HG02571 (cell line): ENCODE measurements around the gene PCBP3.
"Not testable (repeated sequence)": the region's sequence is repeated elsewhere in the genome, so short reads cannot be mapped to it uniquely, and the experiment has no call there.

Source experiments
- ATAC-seq: cut with Tn5 transposase; IDR thresholded peaks from one replicate; pipeline ENCODE4 v1.9.1; 2021; ENCODE audit warnings: mild to moderate bottlenecking, moderate library complexity; ENCODE audit not compliant: unreplicated experiment

Gene PCBP3

GRCh38 chr21:45836694-45837670 lies 193.5 kb downstream of the PCBP3 start:
- no peak for ATAC-seq

GRCh38 chr21:45837936-45838335 lies 194.4 kb downstream of the PCBP3 start:
- ATAC-seq, result no peak

- ATAC-seq, result no peak
These were observed 195.1 kb downstream of the PCBP3 start for GRCh38 chr21:45838634-45839033.

- no peak for ATAC-seq
These were observed 195.7 kb downstream of the PCBP3 start for GRCh38 chr21:45839274-45839673.

- ATAC-seq, result no peak
These were observed 197.5 kb downstream of the PCBP3 start for GRCh38 chr21:45841033-45841432.

GRCh38 chr21:45843426-45843825 lies 199.9 kb downstream of the PCBP3 start:
- no peak for ATAC-seq

- ATAC-seq, result no peak
These were observed 200.7 kb downstream of the PCBP3 start for GRCh38 chr21:45844181-45844580.

- no peak for ATAC-seq
These were observed 201.7 kb downstream of the PCBP3 start for GRCh38 chr21:45845063-45845769.

GRCh38 chr21:45845770-45846090 lies 202.2 kb downstream of the PCBP3 start:
- ATAC-seq, result no peak

GRCh38 chr21:45846373-45847160 lies 203.0 kb downstream of the PCBP3 start:
- ATAC-seq, result no peak

- no peak for ATAC-seq
These were observed 204.3 kb downstream of the PCBP3 start for GRCh38 chr21:45847870-45848269.

- ATAC-seq, result no peak
These were observed 204.8 kb downstream of the PCBP3 start for GRCh38 chr21:45848331-45848730.

GRCh38 chr21:45848805-45849204 lies 205.3 kb downstream of the PCBP3 start:
- no peak for ATAC-seq

GRCh38 chr21:45849651-45850050 lies 206.1 kb downstream of the PCBP3 start:
- ATAC-seq, result no peak

GRCh38 chr21:45850181-45850580 lies 206.7 kb downstream of the PCBP3 start:
- ATAC-seq, result no peak

- ATAC-seq, result not testable (repeated sequence)
These were observed 208.9 kb downstream of the PCBP3 start for GRCh38 chr21:45852386-45852785.

GRCh38 chr21:45852886-45853400 lies 209.4 kb downstream of the PCBP3 start:
- ATAC-seq, result no peak

GRCh38 chr21:45853703-45854342 lies 210.3 kb downstream of the PCBP3 start:
- ATAC-seq, result no peak

GRCh38 chr21:45854690-45855247 lies 211.2 kb downstream of the PCBP3 start:
- ATAC-seq, result no peak

GRCh38 chr21:45855248-45855811 lies 211.8 kb downstream of the PCBP3 start:
- ATAC-seq, result no peak
